ENCODE measurements around the gene KRT33B.

DNA sequence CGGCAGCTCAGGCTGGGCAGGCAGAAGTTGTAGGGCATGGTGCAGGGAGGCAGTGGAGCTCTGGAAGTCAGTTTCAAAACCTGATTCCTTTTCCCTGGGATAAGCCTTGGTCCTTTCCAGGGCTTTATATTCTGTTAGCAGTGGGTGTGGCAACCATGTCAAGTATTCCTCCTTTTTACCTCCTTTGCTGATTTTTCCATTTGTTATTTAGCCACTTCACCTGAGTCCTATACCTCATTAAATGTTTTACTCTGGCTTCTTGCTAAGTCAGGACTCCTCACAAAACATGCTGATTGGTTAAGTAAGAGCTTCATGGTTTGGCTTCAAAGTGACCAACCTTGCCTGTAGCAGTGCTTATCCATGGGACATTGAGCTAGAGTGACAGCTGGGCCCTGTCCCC is at the start of gene KRT33B:
- TF ChIP-seq EZH2 (IDR thresholded peaks at IDR 0.05; ENCODE audit: borderline replicate concordance, control insufficient read depth, low read depth, low read length) (no peak), CHD4 (IDR thresholded peaks at IDR 0.05) (no peak), RCOR1 (conservative IDR thresholded peaks at IDR 0.05; ENCODE audit: low read depth, low read length) (no peak), EP300 (IDR thresholded peaks at IDR 0.05; ENCODE audit: borderline replicate concordance in 1 of 2, control insufficient read depth in 1 of 2, low read depth in 2 of 2, low read length in 2 of 2) (no peak), JUND (IDR thresholded peaks at IDR 0.05; ENCODE audit: low read depth, low read length) (no peak), POLR2AphosphoS5 (IDR thresholded peaks at IDR 0.05; ENCODE audit: low read length) (no peak)
- TF ChIP-seq, protein P1, sequence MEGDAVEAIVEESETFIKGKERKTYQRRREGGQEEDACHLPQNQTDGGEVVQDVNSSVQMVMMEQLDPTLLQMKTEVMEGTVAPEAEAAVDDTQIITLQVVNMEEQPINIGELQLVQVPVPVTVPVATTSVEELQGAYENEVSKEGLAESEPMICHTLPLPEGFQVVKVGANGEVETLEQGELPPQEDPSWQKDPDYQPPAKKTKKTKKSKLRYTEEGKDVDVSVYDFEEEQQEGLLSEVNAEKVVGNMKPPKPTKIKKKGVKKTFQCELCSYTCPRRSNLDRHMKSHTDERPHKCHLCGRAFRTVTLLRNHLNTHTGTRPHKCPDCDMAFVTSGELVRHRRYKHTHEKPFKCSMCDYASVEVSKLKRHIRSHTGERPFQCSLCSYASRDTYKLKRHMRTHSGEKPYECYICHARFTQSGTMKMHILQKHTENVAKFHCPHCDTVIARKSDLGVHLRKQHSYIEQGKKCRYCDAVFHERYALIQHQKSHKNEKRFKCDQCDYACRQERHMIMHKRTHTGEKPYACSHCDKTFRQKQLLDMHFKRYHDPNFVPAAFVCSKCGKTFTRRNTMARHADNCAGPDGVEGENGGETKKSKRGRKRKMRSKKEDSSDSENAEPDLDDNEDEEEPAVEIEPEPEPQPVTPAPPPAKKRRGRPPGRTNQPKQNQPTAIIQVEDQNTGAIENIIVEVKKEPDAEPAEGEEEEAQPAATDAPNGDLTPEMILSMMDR (IDR thresholded peaks at IDR 0.05 in 2 of 3, conservative IDR thresholded peaks at IDR 0.05 in 1 of 3; ENCODE audit: control insufficient read depth in 2 of 3, extremely low read depth in 1 of 3, insufficient read depth in 1 of 3, low read depth in 3 of 3, low read length in 3 of 3): no peak
- TF ChIP-seq, protein P2, sequence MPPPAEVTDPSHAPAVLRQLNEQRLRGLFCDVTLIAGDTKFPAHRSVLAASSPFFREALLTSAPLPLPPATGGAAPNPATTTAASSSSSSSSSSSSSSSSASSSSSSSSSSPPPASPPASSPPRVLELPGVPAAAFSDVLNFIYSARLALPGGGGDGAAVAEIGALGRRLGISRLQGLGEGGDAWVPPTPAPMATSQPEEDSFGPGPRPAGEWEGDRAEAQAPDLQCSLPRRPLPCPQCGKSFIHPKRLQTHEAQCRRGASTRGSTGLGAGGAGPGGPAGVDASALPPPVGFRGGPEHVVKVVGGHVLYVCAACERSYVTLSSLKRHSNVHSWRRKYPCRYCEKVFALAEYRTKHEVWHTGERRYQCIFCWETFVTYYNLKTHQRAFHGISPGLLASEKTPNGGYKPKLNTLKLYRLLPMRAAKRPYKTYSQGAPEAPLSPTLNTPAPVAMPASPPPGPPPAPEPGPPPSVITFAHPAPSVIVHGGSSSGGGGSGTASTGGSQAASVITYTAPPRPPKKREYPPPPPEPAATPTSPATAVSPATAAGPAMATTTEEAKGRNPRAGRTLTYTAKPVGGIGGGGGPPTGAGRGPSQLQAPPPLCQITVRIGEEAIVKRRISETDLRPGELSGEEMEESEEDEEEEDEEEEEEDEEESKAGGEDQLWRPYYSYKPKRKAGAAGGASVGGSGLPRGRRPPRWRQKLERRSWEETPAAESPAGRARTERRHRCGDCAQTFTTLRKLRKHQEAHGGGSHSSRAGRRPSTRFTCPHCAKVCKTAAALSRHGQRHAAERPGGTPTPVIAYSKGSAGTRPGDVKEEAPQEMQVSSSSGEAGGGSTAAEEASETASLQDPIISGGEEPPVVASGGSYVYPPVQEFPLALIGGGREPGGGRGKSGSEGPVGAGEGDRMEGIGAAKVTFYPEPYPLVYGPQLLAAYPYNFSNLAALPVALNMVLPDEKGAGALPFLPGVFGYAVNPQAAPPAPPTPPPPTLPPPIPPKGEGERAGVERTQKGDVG (CRISPR knock-in tag; IDR thresholded peaks at IDR 0.05): no peak
- TF ChIP-seq, protein P3, sequence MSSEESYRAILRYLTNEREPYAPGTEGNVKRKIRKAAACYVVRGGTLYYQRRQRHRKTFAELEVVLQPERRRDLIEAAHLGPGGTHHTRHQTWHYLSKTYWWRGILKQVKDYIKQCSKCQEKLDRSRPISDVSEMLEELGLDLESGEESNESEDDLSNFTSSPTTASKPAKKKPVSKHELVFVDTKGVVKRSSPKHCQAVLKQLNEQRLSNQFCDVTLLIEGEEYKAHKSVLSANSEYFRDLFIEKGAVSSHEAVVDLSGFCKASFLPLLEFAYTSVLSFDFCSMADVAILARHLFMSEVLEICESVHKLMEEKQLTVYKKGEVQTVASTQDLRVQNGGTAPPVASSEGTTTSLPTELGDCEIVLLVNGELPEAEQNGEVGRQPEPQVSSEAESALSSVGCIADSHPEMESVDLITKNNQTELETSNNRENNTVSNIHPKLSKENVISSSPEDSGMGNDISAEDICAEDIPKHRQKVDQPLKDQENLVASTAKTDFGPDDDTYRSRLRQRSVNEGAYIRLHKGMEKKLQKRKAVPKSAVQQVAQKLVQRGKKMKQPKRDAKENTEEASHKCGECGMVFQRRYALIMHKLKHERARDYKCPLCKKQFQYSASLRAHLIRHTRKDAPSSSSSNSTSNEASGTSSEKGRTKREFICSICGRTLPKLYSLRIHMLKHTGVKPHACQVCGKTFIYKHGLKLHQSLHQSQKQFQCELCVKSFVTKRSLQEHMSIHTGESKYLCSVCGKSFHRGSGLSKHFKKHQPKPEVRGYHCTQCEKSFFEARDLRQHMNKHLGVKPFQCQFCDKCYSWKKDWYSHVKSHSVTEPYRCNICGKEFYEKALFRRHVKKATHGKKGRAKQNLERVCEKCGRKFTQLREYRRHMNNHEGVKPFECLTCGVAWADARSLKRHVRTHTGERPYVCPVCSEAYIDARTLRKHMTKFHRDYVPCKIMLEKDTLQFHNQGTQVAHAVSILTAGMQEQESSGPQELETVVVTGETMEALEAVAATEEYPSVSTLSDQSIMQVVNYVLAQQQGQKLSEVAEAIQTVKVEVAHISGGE (CRISPR knock-in tag; IDR thresholded peaks at IDR 0.05): no peak

All from GM12878 (cell line).